ENCODE results near the gene AGBL4. TPM values are rescaled to one million over a fixed set of nuclear protein-coding genes. Genes with fewer than 3 reads are reported as not detected.

AGBL4 gene
- total and polyA plus RNA-seq, 9 of the 15 experiments (the other 6 are each of a cell fraction or from before 2014, with no cell fraction given), result 0.11 TPM; not detected in 7

DNA sequence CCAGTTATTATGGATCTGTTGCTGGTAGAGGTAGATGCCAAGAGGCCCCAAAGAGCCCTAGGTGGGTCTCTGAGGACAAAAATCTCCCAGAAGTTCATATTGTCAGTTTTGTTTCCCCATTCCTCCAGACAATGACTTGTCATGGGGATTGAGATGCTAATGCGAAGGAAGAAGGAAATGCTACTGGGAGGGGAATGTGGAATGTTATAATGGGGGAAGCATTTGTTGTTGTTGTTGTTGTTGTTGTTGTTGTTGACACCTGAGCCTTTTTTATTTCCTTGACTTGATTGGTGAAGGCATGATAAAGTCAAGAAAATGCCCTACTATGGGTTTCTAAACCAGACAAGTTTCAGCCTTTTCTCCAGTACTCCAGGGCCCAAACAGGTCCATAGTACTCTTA is 1356.0 kb downstream of the AGBL4 start:
- Histone ChIP-seq H3K9ac (ENCODE audit: insufficient read depth in 1 of 2, low read depth in 2 of 2, low read length in 2 of 2) (no peak overlapping the region), H3K36me3 (ENCODE audit: control insufficient read depth, insufficient read depth, low read length) (no peaks in the 10 kb centered on the region), H3K79me2 (ENCODE audit: control insufficient read depth, insufficient read depth, low read length) (no peaks in the 10 kb centered on the region), H3K4me2 (ENCODE audit: insufficient read depth, low read length) (no peak overlapping the region), H3K4me3 (no peak overlapping the region), H3K9me1 (ENCODE audit: control insufficient read depth, insufficient read depth, low read length) (no peaks in the 10 kb centered on the region), H3K4me1 (replicated peaks in 1 of 2; ENCODE audit: control insufficient read depth in 2 of 2, insufficient read depth in 2 of 2, low read length in 2 of 2) (no peaks in the 10 kb centered on the region), H3K9me3 (replicated peaks; ENCODE audit: control insufficient read depth, insufficient read depth, low read depth, low read length) (no peaks in the 10 kb centered on the region), H2AFZ (ENCODE audit: low read depth, low read length) (no peak overlapping the region), H3K27me3 (ENCODE audit: control insufficient read depth in 2 of 2, insufficient read depth in 2 of 2, low read length in 2 of 2) (no peaks in the 10 kb centered on the region), H4K20me1 (replicated peaks; ENCODE audit: control insufficient read depth, insufficient read depth, low read length) (no peaks in the 10 kb centered on the region), H3K27ac (ENCODE audit: extremely low read depth, low read depth, low read length) (no peak overlapping the region)
- 0% methylated on average over 1 of the region's 1 CpG for WGBS (ENCODE audit: insufficient coverage, low coverage, missing lambda C conversion rate)
- no TSS peak for BruUV-seq (replicated peaks)
- ChIA-PET CTCF (ENCODE audit: low intra/inter-chr PET ratio) (no interaction called here), POLR2A (no interaction called here)
- intact Hi-C loops (cut with micrococcal nuclease), result no loop called here
- no peak for ATAC-seq
- in situ Hi-C loops (cut with MboI), result no loop called here
- DNase-seq (ENCODE audit: extremely low read depth in 1 of 4, low spot score in 3 of 4), result no peak
- FAIRE-seq, result no peak
- TF ChIP-seq, protein P1, sequence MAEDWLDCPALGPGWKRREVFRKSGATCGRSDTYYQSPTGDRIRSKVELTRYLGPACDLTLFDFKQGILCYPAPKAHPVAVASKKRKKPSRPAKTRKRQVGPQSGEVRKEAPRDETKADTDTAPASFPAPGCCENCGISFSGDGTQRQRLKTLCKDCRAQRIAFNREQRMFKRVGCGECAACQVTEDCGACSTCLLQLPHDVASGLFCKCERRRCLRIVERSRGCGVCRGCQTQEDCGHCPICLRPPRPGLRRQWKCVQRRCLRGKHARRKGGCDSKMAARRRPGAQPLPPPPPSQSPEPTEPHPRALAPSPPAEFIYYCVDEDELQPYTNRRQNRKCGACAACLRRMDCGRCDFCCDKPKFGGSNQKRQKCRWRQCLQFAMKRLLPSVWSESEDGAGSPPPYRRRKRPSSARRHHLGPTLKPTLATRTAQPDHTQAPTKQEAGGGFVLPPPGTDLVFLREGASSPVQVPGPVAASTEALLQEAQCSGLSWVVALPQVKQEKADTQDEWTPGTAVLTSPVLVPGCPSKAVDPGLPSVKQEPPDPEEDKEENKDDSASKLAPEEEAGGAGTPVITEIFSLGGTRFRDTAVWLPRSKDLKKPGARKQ (CRISPR knock-in tag; IDR thresholded peaks at IDR 0.05), result no peak
- TF ChIP-seq COPS2 (conservative IDR thresholded peaks at IDR 0.05) (no peak), MEIS2 (IDR thresholded peaks at IDR 0.05; ENCODE audit: partially characterized antibody) (no peak), ARID2 (IDR thresholded peaks at IDR 0.05) (no peak), SIX5 (IDR thresholded peaks at IDR 0.05; ENCODE audit: borderline replicate concordance in 1 of 2, insufficient read depth in 1 of 2, low read depth in 1 of 2, low read length in 2 of 2) (no peak), ATF7 (IDR thresholded peaks at IDR 0.05) (no peak), DNMT1 (IDR thresholded peaks at IDR 0.05) (no peak), U2AF1 (optimal IDR thresholded peaks at IDR 0.05; ENCODE audit: low read depth, low read length) (no peak), FOXK2 (conservative IDR thresholded peaks at IDR 0.05 in 1 of 2, IDR thresholded peaks at IDR 0.05 in 1 of 2; ENCODE audit: low read depth in 2 of 2) (no peak), MCM3 (IDR thresholded peaks at IDR 0.05) (no peak), SREBF2 (CRISPR knock-in tag; IDR thresholded peaks at IDR 0.05) (no peak), SOX6 (IDR thresholded peaks at IDR 0.05) (no peak), EHMT2 (IDR thresholded peaks at IDR 0.05) (no peak), ZNF253 (CRISPR knock-in tag; conservative IDR thresholded peaks at IDR 0.05) (no peak), GTF2A2 (tag; IDR thresholded peaks at IDR 0.05) (no peak), RFX5 (IDR thresholded peaks at IDR 0.05; ENCODE audit: low read depth, low read length) (no peak)
- TF ChIP-seq, protein P2, sequence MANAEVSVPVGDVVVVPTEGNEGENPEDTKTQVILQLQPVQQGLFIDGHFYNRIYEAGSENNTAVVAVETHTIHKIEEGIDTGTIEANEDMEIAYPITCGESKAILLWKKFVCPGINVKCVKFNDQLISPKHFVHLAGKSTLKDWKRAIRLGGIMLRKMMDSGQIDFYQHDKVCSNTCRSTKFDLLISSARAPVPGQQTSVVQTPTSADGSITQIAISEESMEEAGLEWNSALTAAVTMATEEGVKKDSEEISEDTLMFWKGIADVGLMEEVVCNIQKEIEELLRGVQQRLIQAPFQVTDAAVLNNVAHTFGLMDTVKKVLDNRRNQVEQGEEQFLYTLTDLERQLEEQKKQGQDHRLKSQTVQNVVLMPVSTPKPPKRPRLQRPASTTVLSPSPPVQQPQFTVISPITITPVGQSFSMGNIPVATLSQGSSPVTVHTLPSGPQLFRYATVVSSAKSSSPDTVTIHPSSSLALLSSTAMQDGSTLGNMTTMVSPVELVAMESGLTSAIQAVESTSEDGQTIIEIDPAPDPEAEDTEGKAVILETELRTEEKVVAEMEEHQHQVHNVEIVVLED (CRISPR knock-in tag; IDR thresholded peaks at IDR 0.05), result no peak
- TF ChIP-seq, protein P3, sequence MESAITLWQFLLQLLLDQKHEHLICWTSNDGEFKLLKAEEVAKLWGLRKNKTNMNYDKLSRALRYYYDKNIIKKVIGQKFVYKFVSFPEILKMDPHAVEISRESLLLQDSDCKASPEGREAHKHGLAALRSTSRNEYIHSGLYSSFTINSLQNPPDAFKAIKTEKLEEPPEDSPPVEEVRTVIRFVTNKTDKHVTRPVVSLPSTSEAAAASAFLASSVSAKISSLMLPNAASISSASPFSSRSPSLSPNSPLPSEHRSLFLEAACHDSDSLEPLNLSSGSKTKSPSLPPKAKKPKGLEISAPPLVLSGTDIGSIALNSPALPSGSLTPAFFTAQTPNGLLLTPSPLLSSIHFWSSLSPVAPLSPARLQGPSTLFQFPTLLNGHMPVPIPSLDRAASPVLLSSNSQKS (CRISPR knock-in tag; IDR thresholded peaks at IDR 0.05), result no peak
- TF ChIP-seq, protein P4, sequence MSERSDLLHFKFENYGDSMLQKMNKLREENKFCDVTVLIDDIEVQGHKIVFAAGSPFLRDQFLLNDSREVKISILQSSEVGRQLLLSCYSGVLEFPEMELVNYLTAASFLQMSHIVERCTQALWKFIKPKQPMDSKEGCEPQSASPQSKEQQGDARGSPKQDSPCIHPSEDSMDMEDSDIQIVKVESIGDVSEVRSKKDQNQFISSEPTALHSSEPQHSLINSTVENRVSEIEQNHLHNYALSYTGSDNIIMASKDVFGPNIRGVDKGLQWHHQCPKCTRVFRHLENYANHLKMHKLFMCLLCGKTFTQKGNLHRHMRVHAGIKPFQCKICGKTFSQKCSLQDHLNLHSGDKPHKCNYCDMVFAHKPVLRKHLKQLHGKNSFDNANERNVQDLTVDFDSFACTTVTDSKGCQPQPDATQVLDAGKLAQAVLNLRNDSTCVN (CRISPR knock-in tag; IDR thresholded peaks at IDR 0.05), result no peak
